ENCODE measurements around the gene CEBPG.

CEBPG gene

GRCh38 chr19:33382006-33382405 lies 8.5 kb downstream of the CEBPG start:
- DNase-seq (ENCODE audit: low read depth): no peak

DNA sequence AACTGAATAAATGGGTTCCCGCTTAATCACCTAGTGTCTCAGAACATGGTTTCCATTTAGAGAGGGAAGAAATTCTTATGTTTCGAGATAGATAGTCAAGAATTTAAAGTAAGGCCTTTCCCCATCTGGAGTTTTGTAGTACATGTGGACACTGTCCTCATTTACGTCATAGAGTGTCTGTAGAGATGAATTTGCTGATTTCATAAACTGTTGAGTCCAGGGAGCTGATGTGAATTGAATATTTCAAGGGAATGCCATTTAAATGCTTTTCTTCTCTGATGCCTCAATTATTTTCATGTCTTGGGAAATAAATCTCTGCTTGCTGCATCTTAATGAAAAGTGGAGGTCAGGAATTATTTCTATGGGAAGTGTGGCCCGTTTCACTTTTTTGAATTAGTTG lies 9.5 kb downstream of the CEBPG start:
- DNase-seq (ENCODE audit: low read depth): no peak

DNA sequence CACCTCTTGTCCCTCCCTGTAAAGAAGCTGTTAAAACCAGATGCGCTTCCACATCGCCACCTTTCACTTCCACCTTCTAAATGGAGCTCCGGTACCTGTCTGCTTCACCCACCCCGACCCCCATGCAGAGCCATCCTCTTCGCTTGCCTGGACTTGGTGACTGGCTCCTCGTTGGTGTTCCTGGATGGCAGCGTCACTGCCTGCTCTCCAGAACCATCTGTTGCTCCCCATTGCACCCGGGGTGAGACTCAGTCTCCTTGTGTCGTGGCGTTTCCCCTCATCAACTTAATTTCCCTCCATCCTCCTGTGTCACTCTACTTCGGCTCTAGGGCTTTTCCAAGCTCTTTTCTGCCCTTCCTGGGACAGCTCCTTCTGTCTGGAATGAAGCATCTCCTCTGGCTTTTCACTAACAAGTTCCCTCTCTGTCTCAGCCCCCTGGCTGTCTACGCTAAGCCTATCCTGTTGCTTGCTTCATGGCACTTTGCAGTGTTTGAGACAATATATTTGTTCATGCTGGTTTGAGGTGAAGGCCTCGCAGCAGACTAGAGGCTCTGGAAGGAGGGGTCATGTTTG lies 10.3 kb downstream of the CEBPG start:
- DNase-seq (ENCODE audit: low read depth): no peak

- no peak for DNase-seq (ENCODE audit: low read depth)
These were observed 11.5 kb downstream of the CEBPG start for GRCh38 chr19:33384983-33385382.

GRCh38 chr19:33385956-33386355 lies 12.4 kb downstream of the CEBPG start:
- DNase-seq (ENCODE audit: low read depth): no peak

DNA sequence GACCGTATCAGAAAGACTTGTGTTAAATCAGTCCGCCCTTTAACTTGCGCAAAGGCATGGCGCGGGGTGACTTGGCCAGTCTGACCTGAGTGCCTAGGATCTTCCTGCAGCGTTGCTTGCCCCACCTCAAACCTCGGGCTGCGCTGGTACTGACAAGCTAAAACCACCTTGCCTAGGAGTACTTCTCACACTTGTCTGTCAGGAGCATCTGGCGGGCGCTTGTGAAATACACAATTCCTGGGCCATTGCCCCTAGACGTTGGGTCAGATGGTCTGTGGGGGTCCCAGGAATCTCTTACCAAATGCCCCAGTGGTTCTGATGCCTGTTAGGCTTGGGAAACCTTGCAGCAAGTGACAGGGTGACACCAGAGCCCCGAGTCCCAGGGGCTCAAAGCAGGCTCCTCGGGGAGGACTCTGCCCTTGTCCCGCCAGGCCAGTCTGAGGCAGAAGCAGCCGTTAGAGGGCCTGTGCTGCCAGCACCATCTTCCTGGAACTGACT lies 12.9 kb downstream of the CEBPG start:
- no peak for DNase-seq (ENCODE audit: low read depth)

DNA sequence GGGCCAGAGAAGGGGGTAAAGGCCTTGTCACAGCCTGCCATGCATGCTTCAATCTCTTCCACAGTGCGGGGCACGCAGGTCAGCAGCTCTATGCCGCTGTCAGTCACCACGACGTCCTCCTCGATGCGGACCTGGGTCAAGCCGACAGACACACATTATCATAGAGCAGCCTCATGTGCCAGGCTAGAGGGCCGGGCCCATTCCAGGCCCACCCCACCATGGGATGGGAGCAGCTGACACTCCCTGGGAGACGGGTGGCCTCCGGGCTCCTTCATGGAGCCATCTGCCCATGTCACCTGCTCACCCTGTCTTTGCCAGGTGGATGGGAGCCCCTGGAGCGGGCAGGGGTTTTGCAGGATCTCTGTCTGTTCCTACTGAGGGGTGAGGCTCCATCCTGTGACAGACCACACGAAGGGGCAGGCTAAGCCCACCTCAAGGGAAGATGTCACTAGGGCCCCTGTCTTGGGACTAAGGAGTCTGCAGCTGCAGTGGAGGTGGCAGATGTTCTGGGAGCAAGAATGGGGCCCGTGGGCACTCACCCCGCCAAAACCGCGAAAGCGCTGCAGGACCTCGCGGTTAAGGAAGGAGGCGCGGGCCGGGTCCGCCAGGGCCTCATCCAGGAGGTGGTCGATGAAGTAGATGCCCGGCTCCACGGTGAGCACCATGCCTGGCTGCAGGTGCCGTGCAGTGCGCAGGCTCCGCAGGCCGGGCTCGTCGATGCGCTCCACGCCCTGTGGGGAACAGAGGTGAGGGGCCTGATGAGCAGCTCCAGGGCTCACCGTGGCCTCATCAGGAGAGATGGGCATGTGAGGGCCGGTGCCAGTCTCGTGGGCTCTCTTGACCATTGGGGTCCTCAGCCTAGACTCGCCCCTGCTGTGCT lies 14.1 kb downstream of the CEBPG start:
- DNase-seq (ENCODE audit: low read depth): no peak

- DNase-seq (ENCODE audit: low read depth): no peak
These were observed 14.8 kb downstream of the CEBPG start for GRCh38 chr19:33388231-33388724.

- no peak for DNase-seq (ENCODE audit: low read depth)
These were observed 15.4 kb downstream of the CEBPG start for GRCh38 chr19:33388725-33389420.

- DNase-seq (ENCODE audit: low read depth): no peak
These were observed 16.1 kb downstream of the CEBPG start for GRCh38 chr19:33389421-33390100.

- no peak for DNase-seq (ENCODE audit: low read depth)
These were observed 16.8 kb downstream of the CEBPG start for GRCh38 chr19:33390101-33390907.

GRCh38 chr19:33390908-33391630 lies 17.6 kb downstream of the CEBPG start:
- no peak for DNase-seq (ENCODE audit: low read depth)

DNA sequence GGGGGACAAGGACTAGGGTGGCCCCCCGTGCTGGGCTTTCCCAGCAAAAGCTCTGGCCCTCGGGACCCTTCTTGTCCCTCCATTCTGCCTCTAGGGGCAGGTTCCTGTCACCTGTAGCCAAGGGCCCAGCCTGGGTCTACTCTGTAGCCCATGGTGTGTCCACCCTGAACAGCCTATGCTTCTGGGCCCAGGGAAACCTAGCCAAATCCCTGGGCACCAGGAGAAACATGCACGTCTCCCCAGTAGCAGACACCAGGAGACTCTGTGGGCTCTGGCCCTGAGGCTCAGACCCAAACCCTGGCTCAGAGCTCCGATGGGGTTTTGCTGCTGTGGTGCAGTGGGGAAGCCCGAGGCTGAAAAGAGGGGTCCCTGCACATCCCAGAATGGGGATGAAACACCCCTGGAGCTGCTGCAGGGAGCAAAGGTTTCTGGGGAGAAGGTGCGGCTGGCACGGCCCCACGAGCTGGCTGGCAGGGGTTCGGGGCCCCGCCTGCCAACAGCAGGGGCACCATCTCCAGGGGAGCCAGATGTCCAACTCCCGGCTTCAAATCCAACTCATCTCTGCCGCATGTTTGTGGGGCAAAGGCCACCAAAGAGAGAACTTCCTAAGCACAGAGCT lies 18.2 kb downstream of the CEBPG start:
- no peak for DNase-seq (ENCODE audit: low read depth)

DNA sequence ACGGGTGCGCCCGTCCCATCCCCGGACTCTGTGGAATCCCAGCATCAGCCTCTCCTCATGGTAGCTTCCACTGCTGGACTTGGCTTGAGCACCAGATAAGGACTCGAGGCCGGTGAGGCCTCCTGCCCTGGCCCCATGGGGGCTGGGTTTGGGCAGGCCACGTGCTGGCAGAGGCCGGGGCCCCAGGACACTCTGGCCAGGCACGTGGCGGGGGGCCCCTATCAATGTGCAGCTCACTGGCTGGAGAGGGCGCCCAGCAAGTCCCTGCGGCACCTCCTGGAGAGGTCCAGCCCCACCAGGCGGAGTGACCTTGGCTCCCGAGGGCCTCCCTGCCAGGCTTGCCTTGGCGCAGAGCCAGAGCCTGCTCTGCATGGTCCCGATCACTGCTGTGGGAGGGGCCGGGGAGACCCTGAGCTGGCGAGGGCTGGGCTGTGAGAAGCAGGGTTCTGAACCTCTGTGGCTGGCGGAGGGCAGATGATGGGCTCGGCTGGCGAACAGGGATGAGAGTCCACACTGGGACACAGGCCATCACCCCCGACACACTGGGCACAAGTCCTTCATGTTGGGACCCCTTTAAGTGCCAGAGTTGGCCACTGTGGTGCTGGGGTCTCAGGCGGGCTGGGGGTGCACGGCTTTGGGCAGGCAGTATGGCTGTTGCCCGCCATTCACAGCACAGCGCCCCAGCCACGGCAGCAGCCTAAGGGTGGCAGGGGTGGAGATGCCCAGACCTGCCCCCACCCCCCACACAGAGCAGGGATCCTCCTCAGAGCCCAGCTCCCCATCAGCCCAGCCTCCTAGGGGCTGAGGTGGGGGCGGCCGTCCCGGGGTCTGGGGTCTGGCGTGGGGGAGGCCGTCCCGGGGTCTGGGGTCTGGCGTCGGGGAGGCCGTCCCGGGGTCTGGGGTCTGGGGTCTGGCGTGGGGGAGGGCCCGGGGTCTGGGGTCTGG lies 19.1 kb downstream of the CEBPG start:
- no peak for DNase-seq (ENCODE audit: low read depth)

DNA sequence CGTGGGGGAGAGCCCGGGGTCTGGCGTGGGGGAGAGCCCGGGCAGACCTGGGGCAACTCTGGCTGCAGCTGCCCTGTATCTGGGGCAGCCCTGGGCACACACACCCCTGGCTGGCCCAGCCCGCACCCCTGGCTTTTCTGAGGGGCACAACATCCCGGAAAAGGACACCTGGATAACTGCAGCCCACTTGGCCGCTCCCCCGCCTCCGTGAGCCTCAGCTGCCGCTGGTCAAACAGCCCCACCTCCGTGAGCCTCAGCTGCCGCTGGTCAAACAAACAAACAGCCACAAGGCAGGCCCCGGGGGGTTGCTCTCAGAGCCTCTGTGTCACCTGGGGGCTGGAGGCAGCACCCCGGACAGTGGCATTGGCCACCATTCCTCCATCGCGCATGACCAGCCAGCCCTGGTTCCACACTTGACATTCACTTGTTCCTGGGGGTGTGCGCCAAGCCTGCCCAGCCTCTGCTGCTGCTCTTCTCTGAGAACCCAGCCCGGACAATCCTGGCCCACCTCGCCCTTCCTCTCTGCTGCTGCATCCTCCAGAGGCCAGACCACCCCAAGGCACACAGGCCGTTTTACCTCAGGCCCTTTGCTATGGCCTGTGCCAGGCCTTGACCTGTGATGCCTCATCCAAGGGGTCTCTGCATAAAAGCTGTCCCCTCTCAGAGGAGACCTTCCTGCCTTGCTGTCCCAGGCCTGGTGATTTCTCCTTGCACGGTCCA lies 19.9 kb downstream of the CEBPG start:
- no peak for DNase-seq (ENCODE audit: low read depth)

GRCh38 chr19:33394006-33394722 lies 20.7 kb downstream of the CEBPG start:
- DNase-seq (ENCODE audit: low read depth): no peak

- DNase-seq (ENCODE audit: low read depth): no peak
These were observed 21.4 kb downstream of the CEBPG start for GRCh38 chr19:33394723-33395560.
